Measurements from ENCODE around the gene DCBLD2. TPM values are rescaled to one million over a fixed set of nuclear protein-coding genes. Genes with fewer than 3 reads are reported as not detected.

Gene DCBLD2, protein sequence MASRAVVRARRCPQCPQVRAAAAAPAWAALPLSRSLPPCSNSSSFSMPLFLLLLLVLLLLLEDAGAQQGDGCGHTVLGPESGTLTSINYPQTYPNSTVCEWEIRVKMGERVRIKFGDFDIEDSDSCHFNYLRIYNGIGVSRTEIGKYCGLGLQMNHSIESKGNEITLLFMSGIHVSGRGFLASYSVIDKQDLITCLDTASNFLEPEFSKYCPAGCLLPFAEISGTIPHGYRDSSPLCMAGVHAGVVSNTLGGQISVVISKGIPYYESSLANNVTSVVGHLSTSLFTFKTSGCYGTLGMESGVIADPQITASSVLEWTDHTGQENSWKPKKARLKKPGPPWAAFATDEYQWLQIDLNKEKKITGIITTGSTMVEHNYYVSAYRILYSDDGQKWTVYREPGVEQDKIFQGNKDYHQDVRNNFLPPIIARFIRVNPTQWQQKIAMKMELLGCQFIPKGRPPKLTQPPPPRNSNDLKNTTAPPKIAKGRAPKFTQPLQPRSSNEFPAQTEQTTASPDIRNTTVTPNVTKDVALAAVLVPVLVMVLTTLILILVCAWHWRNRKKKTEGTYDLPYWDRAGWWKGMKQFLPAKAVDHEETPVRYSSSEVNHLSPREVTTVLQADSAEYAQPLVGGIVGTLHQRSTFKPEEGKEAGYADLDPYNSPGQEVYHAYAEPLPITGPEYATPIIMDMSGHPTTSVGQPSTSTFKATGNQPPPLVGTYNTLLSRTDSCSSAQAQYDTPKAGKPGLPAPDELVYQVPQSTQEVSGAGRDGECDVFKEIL
- total RNA-seq, result 10 to 100 TPM; 31.1 to 42.3 TPM
- 10 to 100 TPM; 25.0 to 27.9 TPM for polyA plus RNA-seq (ENCODE audit: insufficient read length in 2 of 2)
- long read RNA-seq, donor 1, result 0 reads
- long read RNA-seq, donor 2, full-length matches to known transcripts, result 1 of 1 reads
- long read RNA-seq, donor 2, partial matches to known transcripts, result 0 of 1 reads
- long read RNA-seq, donor 2, other reads (novel, unspliced or antisense), result 0 of 1 reads
- long read RNA-seq, donor 3, full-length matches to known transcripts, result 1 of 1 reads
- long read RNA-seq, donor 3, partial matches to known transcripts, result 0 of 1 reads
- long read RNA-seq, donor 3, other reads (novel, unspliced or antisense), result 0 of 1 reads
- long read RNA-seq, donor 4, full-length matches to known transcripts, result 1 of 1 reads
- long read RNA-seq, donor 4, partial matches to known transcripts, result 0 of 1 reads
- long read RNA-seq, donor 4, other reads (novel, unspliced or antisense), result 0 of 1 reads

DNA sequence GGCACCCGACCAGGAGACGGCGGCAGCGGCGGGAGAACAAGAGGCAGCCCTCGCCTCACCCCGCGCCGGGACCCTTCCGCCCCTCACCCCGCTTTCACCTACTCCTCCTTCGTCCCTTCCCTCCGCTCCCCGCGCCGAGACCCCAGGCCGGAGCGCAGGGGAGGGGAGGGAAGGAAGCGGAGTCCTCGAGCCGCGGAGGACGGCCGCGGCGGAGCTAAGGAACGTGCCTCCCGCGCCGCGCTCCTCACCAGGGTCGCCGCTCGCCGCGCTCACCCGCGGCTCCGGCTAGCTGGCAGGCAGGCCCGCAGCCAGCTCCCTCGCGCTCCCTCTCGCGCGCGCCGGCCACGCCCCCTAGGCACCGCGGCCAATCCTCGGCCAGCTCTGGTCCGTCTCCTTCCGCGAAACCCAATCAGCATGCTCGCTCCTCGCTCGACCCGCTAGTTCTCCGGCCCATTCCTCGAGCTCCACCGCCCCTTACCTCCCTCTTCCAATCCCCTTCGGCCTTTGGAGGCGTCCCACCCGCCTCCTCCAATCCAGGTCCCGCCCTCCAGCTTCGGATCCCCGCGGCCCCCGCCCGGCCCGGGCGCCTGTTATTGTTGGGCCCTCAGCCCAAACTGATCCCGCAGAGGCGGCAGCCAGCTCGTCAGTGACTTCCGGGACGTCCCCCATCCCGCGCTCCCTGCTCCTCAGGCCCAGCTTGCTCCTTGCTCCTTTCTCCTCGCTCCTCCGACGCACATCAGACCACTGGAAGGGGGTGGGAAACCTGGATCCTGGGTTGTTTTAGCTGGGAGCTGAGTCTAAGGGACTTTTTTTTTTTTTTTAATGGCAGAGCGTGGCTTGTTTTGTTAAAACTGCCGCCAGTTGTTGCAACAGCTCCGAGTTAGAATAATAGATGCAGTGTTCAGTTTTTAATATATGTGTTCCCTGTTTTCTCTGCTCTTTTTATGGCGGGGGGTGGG is at the start of gene DCBLD2:
Gene DCBLD2, minus strand, starts transcription at position 304 of the 959 bp plus-strand sequence. CDS start 369 bp downstream, outside the sequence.
- Histone ChIP-seq H3K4me3 (ENCODE audit: low read depth, low read length) (peak within 1 kb of the TSS; percentile 91), H3K27ac (ENCODE audit: low read depth, low read length) (peak within 1 kb of the TSS; percentile 96), H3K9me3 (ENCODE audit: control insufficient read depth, insufficient read depth, low read length) (no peaks in the 10 kb centered on the region), H3K36me3 (ENCODE audit: control insufficient read depth, insufficient read depth, low read length) (no peaks in the 10 kb centered on the region), H3K4me1 (ENCODE audit: control insufficient read depth, insufficient read depth, low read length) (no peaks in the 10 kb centered on the region), H3K27me3 (ENCODE audit: control insufficient read depth, insufficient read depth, low read length) (no peaks in the 10 kb centered on the region)
- 0% methylated on average over 68 of the region's 86 CpGs for WGBS (ENCODE audit: insufficient coverage)
- peak; percentile 91 to 100 (median 97) for DNase-seq (ENCODE audit: low read depth in 4 of 6, low spot score in 6 of 6)

DNA sequence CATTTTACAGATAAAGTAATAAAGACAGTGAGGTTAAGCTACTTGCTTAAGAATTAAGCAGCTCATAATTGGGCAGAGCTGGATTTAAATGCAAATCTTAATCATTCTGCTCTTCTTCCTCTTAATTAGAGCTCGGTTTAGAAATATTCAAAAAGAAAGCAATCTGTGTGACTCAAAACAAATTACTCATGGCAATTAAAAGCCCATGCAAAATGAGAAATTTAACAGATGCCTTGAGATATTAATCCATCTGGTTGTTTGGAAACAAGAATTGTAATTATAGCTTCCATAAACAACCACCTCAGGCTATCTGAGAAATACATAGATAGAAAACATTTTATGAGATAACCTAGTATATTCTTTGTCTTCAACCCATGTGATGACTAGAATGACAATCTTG is 44.2 kb upstream of the DCBLD2 start:
- no peaks in the 10 kb centered on the region for H3K4me1 ChIP-seq (ENCODE audit: control insufficient read depth, insufficient read depth, low read length)
- H3K27me3 ChIP-seq (ENCODE audit: control insufficient read depth, insufficient read depth, low read length), result no peaks in the 10 kb centered on the region
- peak in 2 of 6 donors; percentile 22 to 61 for DNase-seq (ENCODE audit: low read depth in 4 of 6, low spot score in 6 of 6)
- WGBS (ENCODE audit: insufficient coverage), result no CpG with 5 or more reads among the region's 1 CpG
- H3K9me3 ChIP-seq (ENCODE audit: control insufficient read depth, insufficient read depth, low read length), result no peaks in the 10 kb centered on the region
- H3K27ac ChIP-seq (ENCODE audit: low read depth, low read length), result no peak overlapping the region
- H3K36me3 ChIP-seq (ENCODE audit: control insufficient read depth, insufficient read depth, low read length), result no peaks in the 10 kb centered on the region
- no peak overlapping the region for H3K4me3 ChIP-seq (ENCODE audit: low read depth, low read length)

DNA sequence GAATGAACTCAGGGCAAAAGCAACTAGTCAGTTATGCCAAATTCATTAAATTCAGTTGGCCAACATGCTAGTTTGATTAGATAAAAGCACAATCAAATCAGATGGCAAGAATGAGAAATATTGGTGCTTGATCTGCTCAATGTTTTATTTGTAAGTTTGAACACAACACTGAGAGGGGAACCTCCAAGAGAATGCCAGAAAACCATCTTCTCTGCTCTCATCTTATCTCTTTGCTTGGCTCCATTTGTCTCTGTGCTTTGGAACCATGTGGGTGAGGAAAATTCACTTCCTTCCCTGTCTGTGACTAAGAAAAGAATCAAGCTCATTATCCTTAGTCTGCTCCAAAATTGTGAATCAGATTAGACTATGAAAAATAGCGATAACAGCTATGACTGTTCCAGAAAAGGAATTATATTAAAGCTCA is 43.6 kb upstream of the DCBLD2 start:
- Histone ChIP-seq H3K36me3 (ENCODE audit: control insufficient read depth, insufficient read depth, low read length) (no peaks in the 10 kb centered on the region), H3K27me3 (ENCODE audit: control insufficient read depth, insufficient read depth, low read length) (no peaks in the 10 kb centered on the region), H3K4me3 (ENCODE audit: low read depth, low read length) (no peak overlapping the region), H3K4me1 (ENCODE audit: control insufficient read depth, insufficient read depth, low read length) (no peaks in the 10 kb centered on the region), H3K9me3 (ENCODE audit: control insufficient read depth, insufficient read depth, low read length) (no peaks in the 10 kb centered on the region), H3K27ac (ENCODE audit: low read depth, low read length) (no peak overlapping the region)
- DNase-seq (ENCODE audit: low read depth in 4 of 6, low spot score in 6 of 6), result peak in 1 of 6 donors; percentile 58
- WGBS (ENCODE audit: insufficient coverage), result no CpG with 5 or more reads among the region's 1 CpG

DNA sequence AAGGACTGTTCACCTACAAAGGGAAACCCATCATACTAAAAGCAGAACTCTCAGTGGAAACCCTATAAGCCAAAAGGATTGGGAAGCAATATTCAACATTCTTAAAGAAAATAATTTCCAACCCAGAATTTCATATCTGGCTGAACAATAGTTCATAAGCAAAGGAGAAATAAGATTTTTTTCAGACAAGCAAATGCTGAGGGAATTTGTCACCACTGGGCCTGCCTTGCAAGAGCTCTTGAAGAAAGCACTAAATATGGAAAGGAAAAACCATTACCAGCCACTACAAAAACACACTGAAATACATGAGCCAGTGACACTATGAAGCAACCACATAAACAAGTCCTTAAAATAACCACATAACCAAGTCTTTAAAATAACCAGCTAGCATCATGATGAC is 28.9 kb upstream of the DCBLD2 start:
- DNase-seq (ENCODE audit: low read depth in 4 of 6, low spot score in 6 of 6), result no peak
- H3K27me3 ChIP-seq (ENCODE audit: control insufficient read depth, insufficient read depth, low read length), result no peaks in the 10 kb centered on the region
- H3K4me1 ChIP-seq (ENCODE audit: control insufficient read depth, insufficient read depth, low read length), result no peaks in the 10 kb centered on the region
- H3K27ac ChIP-seq (ENCODE audit: low read depth, low read length), result no peak overlapping the region
- H3K36me3 ChIP-seq (ENCODE audit: control insufficient read depth, insufficient read depth, low read length), result no peaks in the 10 kb centered on the region
- no peaks in the 10 kb centered on the region for H3K9me3 ChIP-seq (ENCODE audit: control insufficient read depth, insufficient read depth, low read length)
- H3K4me3 ChIP-seq (ENCODE audit: low read depth, low read length), result no peak overlapping the region

DNA sequence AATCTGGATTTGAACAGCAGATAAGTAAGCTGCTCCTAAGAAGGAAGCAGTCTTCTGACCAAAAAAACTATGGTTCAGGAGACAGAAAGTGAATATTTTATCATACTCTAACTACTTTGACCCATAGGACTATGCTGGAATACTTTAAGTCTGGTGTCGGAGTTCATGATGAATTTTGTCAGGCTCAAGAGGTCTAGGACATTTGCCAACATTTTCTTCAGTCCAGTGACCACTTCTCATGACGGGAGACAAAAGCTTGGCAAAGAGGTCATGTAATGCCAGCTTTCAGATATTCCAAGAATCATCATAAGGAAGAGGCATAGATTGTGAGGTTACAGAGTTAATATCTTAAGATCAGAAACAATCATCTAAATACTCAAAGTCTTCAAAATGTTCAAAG is 20.5 kb upstream of the DCBLD2 start:
- no peaks in the 10 kb centered on the region for H3K36me3 ChIP-seq (ENCODE audit: control insufficient read depth, insufficient read depth, low read length)
- H3K27ac ChIP-seq (ENCODE audit: low read depth, low read length), result no peak overlapping the region
- no peak for DNase-seq (ENCODE audit: low read depth in 4 of 6, low spot score in 6 of 6)
- no peaks in the 10 kb centered on the region for H3K27me3 ChIP-seq (ENCODE audit: control insufficient read depth, insufficient read depth, low read length)
- no peak overlapping the region for H3K4me3 ChIP-seq (ENCODE audit: low read depth, low read length)
- no peaks in the 10 kb centered on the region for H3K9me3 ChIP-seq (ENCODE audit: control insufficient read depth, insufficient read depth, low read length)
- no peaks in the 10 kb centered on the region for H3K4me1 ChIP-seq (ENCODE audit: control insufficient read depth, insufficient read depth, low read length)
- no CpG with 5 or more reads among the region's 2 CpGs for WGBS (ENCODE audit: insufficient coverage)

DNA sequence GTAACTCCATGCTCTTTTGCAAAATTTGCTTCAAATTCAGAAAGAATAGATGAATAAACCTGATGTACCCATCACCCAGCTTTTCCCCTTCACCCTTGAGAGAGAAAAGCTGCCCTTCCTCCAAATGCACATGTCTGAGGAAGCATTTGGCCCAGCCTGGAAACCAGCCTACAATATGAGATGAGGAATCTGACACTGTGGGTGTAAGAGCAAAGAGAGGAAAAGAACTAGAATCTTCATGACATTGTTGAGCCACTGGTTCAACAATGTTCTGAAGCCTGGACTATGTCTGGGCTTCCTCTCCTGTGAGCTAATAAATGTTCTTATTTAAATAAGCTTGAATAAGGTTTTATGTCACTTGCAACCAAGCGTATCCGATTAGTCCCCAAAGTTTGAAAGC is 18.7 kb upstream of the DCBLD2 start:
- WGBS (ENCODE audit: insufficient coverage), result no CpG with 5 or more reads among the region's 2 CpGs
- H3K4me1 ChIP-seq (ENCODE audit: control insufficient read depth, insufficient read depth, low read length), result no peaks in the 10 kb centered on the region
- no peaks in the 10 kb centered on the region for H3K36me3 ChIP-seq (ENCODE audit: control insufficient read depth, insufficient read depth, low read length)
- H3K27me3 ChIP-seq (ENCODE audit: control insufficient read depth, insufficient read depth, low read length), result no peaks in the 10 kb centered on the region
- H3K9me3 ChIP-seq (ENCODE audit: control insufficient read depth, insufficient read depth, low read length), result no peaks in the 10 kb centered on the region
- DNase-seq (ENCODE audit: low read depth in 4 of 6, low spot score in 6 of 6), result no peak
- no peak overlapping the region for H3K27ac ChIP-seq (ENCODE audit: low read depth, low read length)
- H3K4me3 ChIP-seq (ENCODE audit: low read depth, low read length), result no peak overlapping the region

DNA sequence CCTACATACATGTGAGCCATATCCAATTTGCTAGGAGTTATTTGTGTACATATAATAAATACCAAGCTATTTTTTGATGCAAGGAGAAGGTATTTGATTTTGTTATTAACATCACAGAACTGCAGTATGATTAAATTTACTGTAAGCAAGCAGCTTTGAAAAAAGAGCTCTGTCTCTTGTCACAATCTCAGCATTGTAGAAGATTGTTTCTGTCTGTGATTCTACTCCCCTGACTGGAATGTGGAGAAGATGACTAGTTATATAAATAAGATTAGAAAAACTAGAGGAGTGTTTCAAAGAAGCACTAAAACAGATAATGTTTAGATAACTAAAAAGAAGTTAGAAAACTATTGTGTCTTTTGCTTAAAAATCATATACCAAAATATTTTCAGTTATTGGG is 17.1 kb upstream of the DCBLD2 start:
- Histone ChIP-seq H3K27me3 (ENCODE audit: control insufficient read depth, insufficient read depth, low read length) (no peaks in the 10 kb centered on the region), H3K36me3 (ENCODE audit: control insufficient read depth, insufficient read depth, low read length) (no peaks in the 10 kb centered on the region), H3K4me1 (ENCODE audit: control insufficient read depth, insufficient read depth, low read length) (no peaks in the 10 kb centered on the region), H3K9me3 (ENCODE audit: control insufficient read depth, insufficient read depth, low read length) (no peaks in the 10 kb centered on the region), H3K27ac (ENCODE audit: low read depth, low read length) (no peak overlapping the region), H3K4me3 (ENCODE audit: low read depth, low read length) (no peak overlapping the region)
- no peak for DNase-seq (ENCODE audit: low read depth in 4 of 6, low spot score in 6 of 6)

DNA sequence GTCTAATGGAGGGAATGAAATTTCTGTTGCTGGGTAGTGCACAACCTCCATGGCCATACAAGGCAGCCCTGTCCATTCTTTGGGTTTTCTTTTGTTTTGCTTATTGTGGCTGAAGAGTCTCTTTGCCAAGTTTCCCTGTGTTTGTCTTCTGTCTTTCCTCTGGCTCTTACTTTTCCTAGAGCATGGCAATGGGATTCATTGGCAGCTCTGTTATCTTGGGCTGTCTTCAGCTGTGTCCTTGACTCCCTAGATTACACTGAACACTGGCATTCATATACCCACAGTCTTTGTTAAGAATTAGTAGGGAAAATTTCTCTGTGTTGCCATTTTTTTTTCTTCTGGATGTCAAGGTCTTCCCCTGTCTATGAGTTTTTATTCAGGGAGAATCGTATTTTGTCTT is 16.1 kb upstream of the DCBLD2 start:
- no peak overlapping the region for H3K27ac ChIP-seq (ENCODE audit: low read depth, low read length)
- H3K27me3 ChIP-seq (ENCODE audit: control insufficient read depth, insufficient read depth, low read length), result no peaks in the 10 kb centered on the region
- no peaks in the 10 kb centered on the region for H3K4me1 ChIP-seq (ENCODE audit: control insufficient read depth, insufficient read depth, low read length)
- no peaks in the 10 kb centered on the region for H3K9me3 ChIP-seq (ENCODE audit: control insufficient read depth, insufficient read depth, low read length)
- no peak overlapping the region for H3K4me3 ChIP-seq (ENCODE audit: low read depth, low read length)
- no CpG with 5 or more reads among the region's 1 CpG for WGBS (ENCODE audit: insufficient coverage)
- DNase-seq (ENCODE audit: low read depth in 4 of 6, low spot score in 6 of 6), result no peak
- no peaks in the 10 kb centered on the region for H3K36me3 ChIP-seq (ENCODE audit: control insufficient read depth, insufficient read depth, low read length)

Data from spinal cord (tissue), 10 donors.